Transverse colon (tissue), 4 donors: ENCODE results near the gene LAMP2. TPM values are rescaled to one million over a fixed set of nuclear protein-coding genes. Genes with fewer than 3 reads are reported as not detected.

Source experiments
- DNase-seq: peaks from one replicate; pipeline ENCODE4 v3.0.0-alpha.2; 2019
- H3K27ac ChIP-seq, 4 donors: fragments of 200-600 bp; sonication (generic); 2 replicates each; pipeline ENCODE4 v1.5.1; 2016 to 2018; ENCODE audit warnings: inconsistent platforms in 4 of 4
- H3K27me3 ChIP-seq: fragments of 200-600 bp; sonication (generic); 2 replicates; pipeline ENCODE4 v1.5.1; 2017; ENCODE audit warnings: inconsistent platforms
- H3K36me3 ChIP-seq, 4 donors: fragments of 200-600 bp; sonication (generic); 2 replicates each; pipeline ENCODE4 v1.5.1; 2017 to 2019; ENCODE audit warnings: inconsistent platforms in 4 of 4
- H3K4me1 ChIP-seq, 4 donors: fragments of 200-600 bp; sonication (generic); 2 replicates each; pipeline ENCODE4 v1.5.1; 2017 to 2020; ENCODE audit warnings: inconsistent platforms in 4 of 4
- H3K4me3 ChIP-seq, 4 donors: fragments of 200-600 bp; sonication (generic); 1 replicate in 1 of 4; 2 replicates in 3 of 4; pipeline versions ENCODE4 v1.5.1 to v1.6.1; 2017 to 2019; ENCODE audit warnings: inconsistent platforms in 4 of 4
- H3K9me3 ChIP-seq, 2 donors: fragments of 200-600 bp; sonication (generic); 2 replicates each; pipeline ENCODE4 v1.5.1; 2017 to 2019; ENCODE audit warnings: inconsistent platforms in 2 of 2
- CTCF ChIP-seq, 5 experiments: fragments of 200-600 bp in 3 of 5; fragments of 450-650 bp in 2 of 5; sonication (generic) in 3 of 5; IDR thresholded peaks; 1 replicate in 2 of 5; 2 replicates in 3 of 5; pipeline ENCODE4 v1.5.1; 2016 to 2017; ENCODE audit warnings: antibody characterized with exemption in 5 of 5, inconsistent platforms in 3 of 5, mild to moderate bottlenecking in 2 of 5, moderate library complexity in 1 of 5
- EP300 ChIP-seq: sonication (generic); formaldehyde crosslinking; IDR thresholded peaks from one replicate; pipeline ENCODE4 v1.6.1; 2017; ENCODE audit warnings: antibody characterized with exemption, low read depth
- POLR2A ChIP-seq: fragments of 450-650 bp; IDR thresholded peaks from one replicate; pipeline ENCODE4 v1.6.1; 2016; ENCODE audit warnings: antibody characterized with exemption, mild to moderate bottlenecking, moderate library complexity
- POLR2AphosphoS5 ChIP-seq, 3 donors: sonication (generic); formaldehyde crosslinking; IDR thresholded peaks; one replicate each; pipeline ENCODE4 v1.6.1; 2016; ENCODE audit warnings: antibody characterized with exemption in 3 of 3
- WGBS, 2 donors: methylation state at CpG; one replicate each; pipeline ENCODE4 v1.1.5; 2018; ENCODE audit warnings: low coverage in 1 of 2; 5-methylcytosine and 5-hydroxymethylcytosine counted together
- in situ Hi-C, 4 donors: fragments of 200-750 bp; cut with MboI; loops; one replicate each; pipeline versions ENCODE4 v1.15.0 to v1.15.1; 2017; ENCODE audit warnings: low sequenced_read_pairs in 3 of 4, low pct_ligation_motif_present in 1 of 4, low pct_unique_long_range_greater_than_20kb in 1 of 4
- intact Hi-C: fragments of 100-400 bp; cut with DNase I; formaldehyde crosslinking; loops from one replicate; pipeline ENCODE4 v1.15.1; 2023; ENCODE audit warnings: low total_unique reads
- total RNA-seq, 4 donors: library from RNA; depleted of rRNA; stranded (reverse); fragments of >200 nt; gene quantifications; one replicate each; pipeline ENCODE4 v1.1.0, GENCODE V29; 2016

Gene LAMP2
- total RNA-seq, 4 donors from 2014 or later: 44.6 to 93.8 (median 66.0) TPM

- Histone ChIP-seq H3K27me3 (no peaks in the 10 kb centered on the region), H3K36me3 (no peaks in the 10 kb centered on the region), H3K27ac (peak overlapping the region; percentile 84 to 90 (median 86)), H3K4me1 (peaks cover 0 to 7% (median 0%) of the 10 kb centered on the region in 4 donors), H3K4me3 (peak overlapping the region; percentile 19 to 48 (median 32)), H3K9me3 (no peaks in the 10 kb centered on the region)
- intact Hi-C loops (no loop called here), in situ Hi-C loops (no loop called here)
- peak in 2 of 3 donors; percentile 24 to 45 for TF ChIP-seq POLR2AphosphoS5 (IDR thresholded peaks at IDR 0.05)
- peak; percentile 36 to 65 (median 50) for TF ChIP-seq CTCF (IDR thresholded peaks at IDR 0.05)
- no peak for TF ChIP-seq EP300
- peak; percentile 39 for TF ChIP-seq POLR2A
- peak; percentile 68 for DNase-seq
- 0 to 47% methylated on average over 7 to 37 of the region's 39 CpGs for WGBS, 2 donors
These were observed 16.8 kb upstream of the LAMP2 start for GRCh38 chrX:120485638-120486520.

- no peak for DNase-seq
- intact Hi-C loops: no loop called here
- H3K27ac ChIP-seq: peak overlapping the region; percentile 84 to 90 (median 86)
These were observed 16.2 kb upstream of the LAMP2 start for GRCh38 chrX:120485315-120485637.

GRCh38 chrX:120477453-120477852, 8.4 kb upstream of the LAMP2 start:
- intact Hi-C loops: no loop called here
- DNase-seq: no peak
- Histone ChIP-seq H3K27ac (no peak overlapping the region), H3K4me1 (no peaks in the 10 kb centered on the region), H3K9me3 (no peaks in the 10 kb centered on the region), H3K4me3 (no peak overlapping the region), H3K27me3 (no peaks in the 10 kb centered on the region), H3K36me3 (no peaks in the 10 kb centered on the region)
- TF ChIP-seq POLR2AphosphoS5 (IDR thresholded peaks at IDR 0.05): no peak
- no peak for TF ChIP-seq EP300
- no peak for TF ChIP-seq POLR2A
- TF ChIP-seq CTCF (IDR thresholded peaks at IDR 0.05): no peak
- 79% methylated on average over 3 of the region's 3 CpGs; no CpG with 5 or more reads in 1 of the 2 donors for WGBS, 2 donors
- in situ Hi-C loops: loop anchor here in 2 of 4 donors (10.0 kb wide), 1 partner anchor 113 kb away; the partner anchor contains the start of gene ATP1B4 (in 2 of the 2)

More at GRCh38 chrX:120485315-120485637, 16.2 kb upstream of the LAMP2 start:
- Histone ChIP-seq H3K4me3 (peak overlapping the region in 3 of 4 donors; percentile 30 to 48 (median 35)), H3K36me3 (no peaks in the 10 kb centered on the region), H3K4me1 (peaks cover 0 to 7% (median 0%) of the 10 kb centered on the region in 4 donors), H3K27me3 (no peaks in the 10 kb centered on the region), H3K9me3 (no peaks in the 10 kb centered on the region)
- TF ChIP-seq EP300 (no peak), POLR2A (no peak), CTCF (IDR thresholded peaks at IDR 0.05) (no peak)
- in situ Hi-C loops: no loop called here
- WGBS, 2 donors: 84% methylated on average over 3 of the region's 3 CpGs; no CpG with 5 or more reads in 1 of the 2 donors

- Histone ChIP-seq H3K27me3 (no peaks in the 10 kb centered on the region), H3K36me3 (no peaks in the 10 kb centered on the region), H3K4me1 (no peaks in the 10 kb centered on the region), H3K27ac (no peak overlapping the region), H3K4me3 (no peak overlapping the region), H3K9me3 (no peaks in the 10 kb centered on the region)
- TF ChIP-seq CTCF (IDR thresholded peaks at IDR 0.05) (no peak), POLR2A (no peak)
- in situ Hi-C loops (loop anchor here in 2 of 4 donors (10.0 kb wide), 1 partner anchor 112 kb away; the partner anchor contains the start of gene ATP1B4 (in 2 of the 2)), intact Hi-C loops (no loop called here)
- 60 to 77% methylated on average over 1 to 2 of the region's 2 CpGs for WGBS, 2 donors
- no peak for DNase-seq
These were observed 7.6 kb upstream of the LAMP2 start for GRCh38 chrX:120476714-120477113.
